ENCODE measurements around the gene ZC3H6.

GRCh38 chr2:112343827-112344585 is 68.6 kb downstream of the ZC3H6 start:
- no peak for TF ChIP-seq EP300 (IDR thresholded peaks at IDR 0.05)
- TF ChIP-seq, protein P1, sequence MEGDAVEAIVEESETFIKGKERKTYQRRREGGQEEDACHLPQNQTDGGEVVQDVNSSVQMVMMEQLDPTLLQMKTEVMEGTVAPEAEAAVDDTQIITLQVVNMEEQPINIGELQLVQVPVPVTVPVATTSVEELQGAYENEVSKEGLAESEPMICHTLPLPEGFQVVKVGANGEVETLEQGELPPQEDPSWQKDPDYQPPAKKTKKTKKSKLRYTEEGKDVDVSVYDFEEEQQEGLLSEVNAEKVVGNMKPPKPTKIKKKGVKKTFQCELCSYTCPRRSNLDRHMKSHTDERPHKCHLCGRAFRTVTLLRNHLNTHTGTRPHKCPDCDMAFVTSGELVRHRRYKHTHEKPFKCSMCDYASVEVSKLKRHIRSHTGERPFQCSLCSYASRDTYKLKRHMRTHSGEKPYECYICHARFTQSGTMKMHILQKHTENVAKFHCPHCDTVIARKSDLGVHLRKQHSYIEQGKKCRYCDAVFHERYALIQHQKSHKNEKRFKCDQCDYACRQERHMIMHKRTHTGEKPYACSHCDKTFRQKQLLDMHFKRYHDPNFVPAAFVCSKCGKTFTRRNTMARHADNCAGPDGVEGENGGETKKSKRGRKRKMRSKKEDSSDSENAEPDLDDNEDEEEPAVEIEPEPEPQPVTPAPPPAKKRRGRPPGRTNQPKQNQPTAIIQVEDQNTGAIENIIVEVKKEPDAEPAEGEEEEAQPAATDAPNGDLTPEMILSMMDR (IDR thresholded peaks at IDR 0.05), result no peak
- TF ChIP-seq POLR2A (IDR thresholded peaks at IDR 0.05), result no peak
